HCT116 (cell line): ENCODE measurements around the gene CCP110. TPM values are rescaled to one million over a fixed set of nuclear protein-coding genes. Genes with fewer than 3 reads are reported as not detected.

Experiments used
- ATAC-seq: fragments of 200-7000 bp; cut with Tn5 transposase; 2 replicates; pipeline ENCODE4 v1.9.1; 2020; ENCODE audit warnings: mild to moderate bottlenecking, moderate library complexity
- BruUV-seq: library from RNA; stranded (reverse); fragments of 400-500 nt; replicated peaks from 2 replicates; lab custom pipeline; 2021; lab: Mats Ljungman, UMichigan
- CTCF ChIA-PET: fragments of 300-600 bp; sonication (Branson Sonifier 250); formaldehyde crosslinking; loops from one replicate; lab custom pipeline; 2021; ENCODE audit warnings: antibody characterized with exemption; lab: Charles Lee
- POLR2A ChIA-PET: fragments of 300-600, 350-600 bp; sonication (Branson Sonifier 250); formaldehyde crosslinking; loops from one replicate; lab custom pipeline; 2021; ENCODE audit warnings: antibody characterized with exemption; lab: Charles Lee
- RAD21 ChIA-PET, 2 experiments: fragments of 300-600 bp; sonication (Branson Sonifier 250); formaldehyde crosslinking; loops; one replicate each; lab custom pipeline; 2023; ENCODE audit warnings: low total read pairs in 2 of 2; ENCODE audit not compliant: uncharacterized antibody in 2 of 2, unreplicated experiment in 2 of 2, low non-redundant PET in 1 of 2; lab: Charles Lee
- DNase-seq: peaks from one replicate; pipeline ENCODE4 v3.0.0-alpha.2; 2010; ENCODE audit warnings: low read depth, low spot score
- H2AFZ ChIP-seq: fragments of 200-600 bp; shearing (Covaris generic), sonication (generic); 2 replicates; pipeline ENCODE4 v1.6.1; 2017; ENCODE audit warnings: low read depth, mixed run types, mixed read lengths, antibody characterized with exemption, low read length; ENCODE audit not compliant: poor library complexity, severe bottlenecking
- H3K27ac ChIP-seq: 2 replicates; pipeline ENCODE4 v1.5.1; 2012; ENCODE audit warnings: low read depth, low read length
- H3K27me3 ChIP-seq: fragments of 200-600 bp; sonication (generic); 2 replicates; pipeline ENCODE4 v1.6.1; 2016; ENCODE audit warnings: mixed run types, low read length, mixed read lengths; ENCODE audit not compliant: insufficient read depth
- H3K36me3 ChIP-seq, 2 experiments: fragments of 200-500 bp in 1 of 2; fragments of 200-600 bp in 1 of 2; sonication (Bioruptor generic) in 1 of 2; sonication (generic) in 1 of 2; 2 replicates each; pipeline versions ENCODE4 v1.5.1 to v1.6.1; 2014 to 2016; ENCODE audit warnings: low read length in 2 of 2, inconsistent platforms in 1 of 2, mixed read lengths in 1 of 2, mixed run types in 1 of 2; ENCODE audit not compliant: insufficient read depth in 2 of 2, control insufficient read depth in 1 of 2
- H3K4me1 ChIP-seq, 2 experiments: fragments of 200-600 bp in 1 of 2; sonication (generic) in 1 of 2; 2 replicates each; pipeline versions ENCODE4 v1.5.1 to v1.6.1; 2012 to 2017; ENCODE audit warnings: low read length in 2 of 2, inconsistent platforms in 1 of 2, mild to moderate bottlenecking in 1 of 2, mixed read lengths in 1 of 2, mixed run types in 1 of 2, moderate library complexity in 1 of 2; ENCODE audit not compliant: insufficient read depth in 2 of 2, control insufficient read depth in 1 of 2
- H3K4me2 ChIP-seq: fragments of 200-600 bp; sonication (generic); 2 replicates; pipeline ENCODE4 v1.6.1; 2017; ENCODE audit warnings: mixed run types, low read length, mixed read lengths
- H3K4me3 ChIP-seq, 2 experiments: fragments of 200-600 bp in 1 of 2; sonication (generic) in 1 of 2; replicated peaks in 1 of 2; 2 replicates each; pipeline ENCODE4 v1.5.1; 2011 to 2016; ENCODE audit warnings: low read length in 2 of 2, control low read depth in 1 of 2, low read depth in 1 of 2, mild to moderate bottlenecking in 1 of 2, mixed read lengths in 1 of 2, mixed run types in 1 of 2
- H3K79me2 ChIP-seq: fragments of 200-600 bp; sonication (generic); 2 replicates; pipeline ENCODE4 v1.6.1; 2017; ENCODE audit warnings: mild to moderate bottlenecking, mixed run types, low read length, moderate library complexity, mixed read lengths; ENCODE audit not compliant: insufficient read depth
- H3K9ac ChIP-seq: fragments of 200-600 bp; sonication (generic); 2 replicates; pipeline ENCODE4 v1.6.1; 2016; ENCODE audit warnings: low read length, mixed read lengths
- H3K9me2 ChIP-seq: fragments of 200-600 bp; sonication (generic), shearing (Covaris generic); 2 replicates; pipeline ENCODE4 v1.6.1; 2017; ENCODE audit warnings: mixed run types, mild to moderate bottlenecking, moderate library complexity; ENCODE audit not compliant: insufficient read depth
- H3K9me3 ChIP-seq, 2 experiments: fragments of 200-500 bp in 1 of 2; fragments of 200-600 bp in 1 of 2; sonication (Bioruptor generic) in 1 of 2; sonication (generic) in 1 of 2; 2 replicates each; pipeline ENCODE4 v1.6.1; 2014 to 2017; ENCODE audit warnings: low read length in 2 of 2, mixed read lengths in 2 of 2, inconsistent platforms in 1 of 2, low read depth in 1 of 2, mild to moderate bottlenecking in 1 of 2, mixed run types in 1 of 2, moderate library complexity in 1 of 2; ENCODE audit not compliant: control insufficient read depth in 1 of 2, insufficient read depth in 1 of 2
- H4K20me1 ChIP-seq: fragments of 200-600 bp; sonication (generic), shearing (Covaris generic); 2 replicates; pipeline ENCODE4 v1.6.1; 2017; ENCODE audit warnings: mixed run types, mild to moderate bottlenecking, moderate library complexity; ENCODE audit not compliant: insufficient read depth
- EGR1 ChIP-seq: IDR thresholded peaks from 2 replicates; pipeline ENCODE4 v1.6.1; 2012; ENCODE audit warnings: low read depth
- FOSL1 ChIP-seq: IDR thresholded peaks from 2 replicates; pipeline ENCODE4 v1.6.1; 2012; ENCODE audit warnings: low read depth
- JUND ChIP-seq: IDR thresholded peaks from 2 replicates; pipeline ENCODE4 v1.6.1; 2012
- POLR2AphosphoS5 ChIP-seq: IDR thresholded peaks from 2 replicates; pipeline ENCODE4 v1.6.1; 2011; ENCODE audit warnings: mild to moderate bottlenecking, low read depth, low read length, moderate library complexity
- RAD21 ChIP-seq: IDR thresholded peaks from 2 replicates; pipeline ENCODE4 v1.6.1; 2012; ENCODE audit warnings: low read depth, mild to moderate bottlenecking
- SIN3A ChIP-seq: IDR thresholded peaks from 2 replicates; pipeline ENCODE4 v1.6.1; 2012; ENCODE audit warnings: low read depth
- SRF ChIP-seq: IDR thresholded peaks from 2 replicates; pipeline ENCODE4 v1.6.1; 2012; ENCODE audit warnings: low read depth
- YY1 ChIP-seq: IDR thresholded peaks from 2 replicates; pipeline ENCODE4 v1.6.1; 2011; ENCODE audit warnings: low read length, low read depth, moderate library complexity, mild to moderate bottlenecking; ENCODE audit not compliant: insufficient replicate concordance; ENCODE audit errors: extremely low read depth
- ZFX ChIP-seq: fragments of 450-650 bp; IDR thresholded peaks from 2 replicates; pipeline ENCODE4 v1.6.1; 2017
- intact Hi-C: fragments of 100-400 bp; cut with micrococcal nuclease; formaldehyde crosslinking; loops from 2 replicates; pipeline ENCODE4 v1.10.0; 2022
- total RNA-seq: library from RNA; stranded (reverse); gene quantifications from one replicate; pipeline ENCODE4 v1.2.1, GENCODE V29; 2021; ENCODE audit not compliant: unreplicated experiment
- TF ChIP-seq, protein P1 (sequence below), 3 experiments: fragments of 200-600 bp in 1 of 3; sonication (generic) in 1 of 3; IDR thresholded peaks in 2 of 3; conservative IDR thresholded peaks in 1 of 3; 2 replicates each; pipeline ENCODE4 v1.5.1; 2012 to 2017; ENCODE audit warnings: low read depth in 2 of 3, low read length in 2 of 3, antibody characterized with exemption in 1 of 3, borderline replicate concordance in 1 of 3, control low read depth in 1 of 3, mild to moderate bottlenecking in 1 of 3, mixed read lengths in 1 of 3, mixed run types in 1 of 3, moderate library complexity in 1 of 3; ENCODE audit not compliant: insufficient read depth in 1 of 3

CCP110 gene
- total RNA-seq, 1 experiment from 2014 or later, result 21.4 TPM

DNA sequence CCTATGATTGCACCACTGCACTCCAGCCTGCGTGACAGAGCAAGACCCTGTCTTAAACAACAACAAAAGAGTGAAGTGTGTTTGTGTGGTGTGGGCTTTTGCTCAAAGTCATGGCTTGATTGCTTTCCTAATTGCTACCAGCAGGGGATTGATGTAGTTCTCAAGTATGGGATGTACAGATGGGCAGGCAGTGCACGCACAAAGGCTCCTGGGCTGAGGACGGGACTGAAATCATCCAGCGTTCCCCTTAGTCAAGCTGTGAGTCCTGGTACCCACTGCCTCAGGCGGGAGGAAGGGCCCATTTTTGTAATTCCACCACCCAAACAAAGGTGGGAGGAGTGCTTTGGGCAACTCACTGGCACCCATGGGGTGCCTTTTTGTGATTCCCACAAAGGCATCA is 49.1 kb upstream of the CCP110 start:
- H3K4me3 ChIP-seq, result no peak overlapping the region
- H3K9me3 ChIP-seq, result no peaks in the 10 kb centered on the region
- peaks cover 2 to 6% of the 10 kb centered on the region in 2 experiments for H3K4me1 ChIP-seq
- no peak overlapping the region for H2AFZ ChIP-seq
- no peaks in the 10 kb centered on the region for H3K36me3 ChIP-seq
- H3K27me3 ChIP-seq, result no peaks in the 10 kb centered on the region
- BruUV-seq, result no TSS peak
- no peak overlapping the region for H3K27ac ChIP-seq
- no peaks in the 10 kb centered on the region for H3K79me2 ChIP-seq
- H3K4me2 ChIP-seq, result no peak overlapping the region
- ChIA-PET CTCF (no interaction called here), POLR2A (no interaction called here), RAD21 (no interaction called here)
- DNase-seq (no peak), ATAC-seq (no peak)
- H4K20me1 ChIP-seq, result no peaks in the 10 kb centered on the region
- intact Hi-C loops, result no loop called here
- no peak overlapping the region for H3K9ac ChIP-seq
- no peaks in the 10 kb centered on the region for H3K9me2 ChIP-seq
- TF ChIP-seq, protein P1, sequence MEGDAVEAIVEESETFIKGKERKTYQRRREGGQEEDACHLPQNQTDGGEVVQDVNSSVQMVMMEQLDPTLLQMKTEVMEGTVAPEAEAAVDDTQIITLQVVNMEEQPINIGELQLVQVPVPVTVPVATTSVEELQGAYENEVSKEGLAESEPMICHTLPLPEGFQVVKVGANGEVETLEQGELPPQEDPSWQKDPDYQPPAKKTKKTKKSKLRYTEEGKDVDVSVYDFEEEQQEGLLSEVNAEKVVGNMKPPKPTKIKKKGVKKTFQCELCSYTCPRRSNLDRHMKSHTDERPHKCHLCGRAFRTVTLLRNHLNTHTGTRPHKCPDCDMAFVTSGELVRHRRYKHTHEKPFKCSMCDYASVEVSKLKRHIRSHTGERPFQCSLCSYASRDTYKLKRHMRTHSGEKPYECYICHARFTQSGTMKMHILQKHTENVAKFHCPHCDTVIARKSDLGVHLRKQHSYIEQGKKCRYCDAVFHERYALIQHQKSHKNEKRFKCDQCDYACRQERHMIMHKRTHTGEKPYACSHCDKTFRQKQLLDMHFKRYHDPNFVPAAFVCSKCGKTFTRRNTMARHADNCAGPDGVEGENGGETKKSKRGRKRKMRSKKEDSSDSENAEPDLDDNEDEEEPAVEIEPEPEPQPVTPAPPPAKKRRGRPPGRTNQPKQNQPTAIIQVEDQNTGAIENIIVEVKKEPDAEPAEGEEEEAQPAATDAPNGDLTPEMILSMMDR (IDR thresholded peaks at IDR 0.05 in 2 of 3, conservative IDR thresholded peaks at IDR 0.05 in 1 of 3; ENCODE audit: borderline replicate concordance in 1 of 3, insufficient read depth in 1 of 3, low read depth in 2 of 3, low read length in 2 of 3), result peak in 2 of 3 experiments; percentile 13 to 18; a peak in 1 of 6 replicates
- TF ChIP-seq YY1, result no peak

DNA sequence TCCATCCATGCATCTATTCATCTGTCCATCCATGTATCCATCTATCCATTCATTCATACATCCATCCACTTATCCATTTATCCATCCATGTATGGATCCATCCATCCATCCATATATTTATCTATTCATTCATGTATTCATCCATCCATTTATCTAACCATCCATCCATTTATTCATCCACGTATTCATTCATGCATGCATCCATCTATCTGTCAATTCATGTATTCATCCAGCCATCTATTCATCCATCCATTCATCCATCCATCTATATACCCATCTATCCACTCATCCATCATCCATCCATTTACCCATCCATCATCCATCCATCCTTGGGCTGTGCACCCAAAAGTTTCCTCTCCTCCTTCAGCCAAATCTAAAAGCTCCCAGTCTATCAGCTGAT is 45.2 kb upstream of the CCP110 start:
- TF ChIP-seq YY1 (no peak), SIN3A (no peak), SRF (no peak), JUND (no peak), FOSL1 (no peak), POLR2AphosphoS5 (no peak), ZFX (no peak), EGR1 (no peak), RAD21 (no peak)
- TF ChIP-seq, all 23 proteins: peak for 0
- Histone ChIP-seq H3K36me3 (peaks cover 0 to 13% of the 10 kb centered on the region in 2 experiments; a peak in 1 of 4 replicates), H4K20me1 (no peaks in the 10 kb centered on the region), H3K27ac (no peak overlapping the region), H3K9me3 (no peaks in the 10 kb centered on the region), H3K27me3 (no peaks in the 10 kb centered on the region), H2AFZ (no peak overlapping the region), H3K9ac (no peak overlapping the region), H3K4me3 (no peak overlapping the region), H3K4me1 (peaks cover 22 to 36% of the 10 kb centered on the region in 2 experiments), H3K9me2 (no peaks in the 10 kb centered on the region), H3K79me2 (no peaks in the 10 kb centered on the region), H3K4me2 (no peak overlapping the region)
- ATAC-seq (no peak), DNase-seq (no peak)
- ChIA-PET RAD21 (no interaction called here), CTCF (no interaction called here), POLR2A (no interaction called here)
- intact Hi-C loops, result no loop called here
- no TSS peak for BruUV-seq
